ENCODE measurements around the gene NFYA.

DNA sequence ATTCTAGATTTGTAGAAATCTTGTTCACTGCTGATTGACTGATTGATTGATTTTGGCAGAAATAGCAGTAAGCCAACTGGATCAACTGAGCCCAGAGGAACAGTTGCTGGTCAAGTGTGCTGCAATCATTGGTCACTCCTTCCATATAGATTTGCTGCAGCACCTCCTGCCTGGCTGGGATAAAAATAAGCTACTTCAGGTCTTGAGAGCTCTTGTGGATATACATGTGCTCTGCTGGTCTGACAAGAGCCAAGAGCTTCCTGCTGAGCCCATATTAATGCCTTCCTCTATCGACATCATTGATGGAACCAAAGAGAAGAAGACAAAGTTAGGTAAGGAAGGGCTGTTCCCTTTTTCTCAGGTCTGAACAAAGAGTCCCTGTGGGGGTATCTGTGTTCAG, 50.1 kb downstream of the NFYA start:
- no peak for TF ChIP-seq CTCF (IDR thresholded peaks at IDR 0.05)
- TF ChIP-seq POLR2AphosphoS5 (IDR thresholded peaks at IDR 0.05; ENCODE audit: low read depth, low read length): no peak
- TF ChIP-seq, protein P1, sequence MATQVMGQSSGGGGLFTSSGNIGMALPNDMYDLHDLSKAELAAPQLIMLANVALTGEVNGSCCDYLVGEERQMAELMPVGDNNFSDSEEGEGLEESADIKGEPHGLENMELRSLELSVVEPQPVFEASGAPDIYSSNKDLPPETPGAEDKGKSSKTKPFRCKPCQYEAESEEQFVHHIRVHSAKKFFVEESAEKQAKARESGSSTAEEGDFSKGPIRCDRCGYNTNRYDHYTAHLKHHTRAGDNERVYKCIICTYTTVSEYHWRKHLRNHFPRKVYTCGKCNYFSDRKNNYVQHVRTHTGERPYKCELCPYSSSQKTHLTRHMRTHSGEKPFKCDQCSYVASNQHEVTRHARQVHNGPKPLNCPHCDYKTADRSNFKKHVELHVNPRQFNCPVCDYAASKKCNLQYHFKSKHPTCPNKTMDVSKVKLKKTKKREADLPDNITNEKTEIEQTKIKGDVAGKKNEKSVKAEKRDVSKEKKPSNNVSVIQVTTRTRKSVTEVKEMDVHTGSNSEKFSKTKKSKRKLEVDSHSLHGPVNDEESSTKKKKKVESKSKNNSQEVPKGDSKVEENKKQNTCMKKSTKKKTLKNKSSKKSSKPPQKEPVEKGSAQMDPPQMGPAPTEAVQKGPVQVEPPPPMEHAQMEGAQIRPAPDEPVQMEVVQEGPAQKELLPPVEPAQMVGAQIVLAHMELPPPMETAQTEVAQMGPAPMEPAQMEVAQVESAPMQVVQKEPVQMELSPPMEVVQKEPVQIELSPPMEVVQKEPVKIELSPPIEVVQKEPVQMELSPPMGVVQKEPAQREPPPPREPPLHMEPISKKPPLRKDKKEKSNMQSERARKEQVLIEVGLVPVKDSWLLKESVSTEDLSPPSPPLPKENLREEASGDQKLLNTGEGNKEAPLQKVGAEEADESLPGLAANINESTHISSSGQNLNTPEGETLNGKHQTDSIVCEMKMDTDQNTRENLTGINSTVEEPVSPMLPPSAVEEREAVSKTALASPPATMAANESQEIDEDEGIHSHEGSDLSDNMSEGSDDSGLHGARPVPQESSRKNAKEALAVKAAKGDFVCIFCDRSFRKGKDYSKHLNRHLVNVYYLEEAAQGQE (IDR thresholded peaks at IDR 0.05; ENCODE audit: insufficient read depth in 1 of 2, low read depth in 2 of 2, low read length in 1 of 2): no peak
- TF ChIP-seq TCF7L2 (IDR thresholded peaks at IDR 0.05; ENCODE audit: low read depth, low read length): no peak
- no peak for TF ChIP-seq SIN3A (IDR thresholded peaks at IDR 0.05; ENCODE audit: borderline replicate concordance, insufficient read depth, low read depth, low read length)

Data from Panc1 (cell line).